ENCODE measurements around the gene MRPS33. TPM values are rescaled to one million over a fixed set of nuclear protein-coding genes. Genes with fewer than 3 reads are reported as not detected.

MRPS33 gene
- 21.1 and 33.0 TPM in 2 replicates for total RNA-seq

DNA sequence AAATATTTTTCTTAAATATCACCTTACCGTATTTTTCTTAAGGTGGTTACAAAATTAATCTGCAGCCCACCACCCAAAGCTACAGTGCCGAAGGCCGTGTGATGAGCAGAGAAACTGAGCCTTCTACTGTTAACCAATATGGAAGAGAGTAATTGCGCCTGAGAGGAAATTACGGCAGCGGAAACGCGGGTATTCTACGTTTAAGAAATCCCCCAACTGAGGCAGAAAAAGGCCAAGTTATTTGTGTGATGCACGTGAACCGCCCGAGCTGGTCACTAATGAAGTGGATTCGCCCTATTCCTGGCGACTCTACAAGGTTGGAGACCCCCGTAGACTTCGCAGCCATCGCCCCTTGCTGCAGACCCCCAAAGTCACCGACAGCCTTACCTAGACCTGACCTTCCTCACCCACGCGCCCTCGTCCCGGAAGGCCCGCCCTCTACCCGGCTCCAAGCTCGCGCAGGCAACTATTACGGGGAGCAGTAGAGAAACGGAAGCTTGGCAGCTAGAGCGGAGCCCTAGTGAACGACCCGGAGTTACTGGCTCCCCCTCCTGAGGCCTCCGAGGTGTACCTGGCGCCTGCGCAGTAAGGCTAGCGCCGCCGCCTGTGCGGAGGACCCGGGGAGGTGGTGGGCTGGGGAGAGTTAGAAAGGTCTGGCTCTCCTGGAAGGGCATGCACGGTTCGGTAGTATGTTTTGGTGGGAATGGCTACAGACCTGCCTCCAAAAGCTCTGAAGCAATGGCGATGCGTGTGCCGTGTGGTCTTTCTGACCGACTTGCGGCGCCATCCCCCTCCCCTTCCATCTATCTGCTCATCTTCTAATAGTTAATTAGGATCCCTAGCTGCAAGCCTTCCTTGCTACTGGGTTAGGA, at the start of gene MRPS33:
TSS of gene MRPS33 (minus strand) at position 429 of the 872 bp plus-strand sequence. CDS start 4,319 bp downstream, outside the sequence.

Small RNA genes within 50 kb of the gene (small RNA-seq; reads per million reads assigned to genes)
- not detected for gene RNU4-74P

Other genes with a start within 250 kb of the MRPS33 start
- 19.4 and 25.9 TPM in 2 replicates for gene BRAF, start 90.0 kb downstream of the MRPS33 start, total RNA-seq
- gene TMEM178B, start 59.1 kb upstream of the MRPS33 start, total RNA-seq = under 0.01 TPM in 1 of 2 replicates, not detected in the other

Measured in placental epithelial cell (primary cell).